Upper lobe of left lung (tissue), 6 donors: ENCODE measurements around the gene DAD1. TPM values are rescaled to one million over a fixed set of nuclear protein-coding genes. Genes with fewer than 3 reads are reported as not detected.
A peak's percentile ranks its signal among the peaks of the same experiment; 100 is the strongest.

ENCODE experiments used
- ATAC-seq, 2 donors: fragments of 200-7000 bp; cut with Tn5 transposase; one replicate each; pipeline ENCODE4 v1.9.1; 2022; ENCODE audit warnings: mild to moderate bottlenecking in 2 of 2, moderate library complexity in 2 of 2; ENCODE audit not compliant: low FRiP score in 2 of 2
- DNase-seq, 2 donors: peaks; one replicate each; pipeline ENCODE4 v3.0.0-alpha.2; 2019 to 2020
- H3K27ac ChIP-seq, 4 donors: fragments of 200-600 bp; sonication (generic); one replicate each; pipeline ENCODE4 v1.5.1; 2016 to 2019
- H3K27me3 ChIP-seq, 4 donors: fragments of 200-600 bp; sonication (generic); one replicate each; pipeline ENCODE4 v1.5.1; 2017 to 2019
- H3K36me3 ChIP-seq, 4 donors: fragments of 200-600 bp; sonication (generic); one replicate each; pipeline ENCODE4 v1.5.1; 2016 to 2019
- H3K4me1 ChIP-seq, 4 donors: fragments of 200-600 bp; sonication (generic); one replicate each; pipeline ENCODE4 v1.5.1; 2018 to 2019
- H3K4me3 ChIP-seq, 4 donors: fragments of 200-600 bp; sonication (generic); one replicate each; pipeline ENCODE4 v1.5.1; 2017 to 2019; ENCODE audit warnings: mild to moderate bottlenecking in 2 of 4, moderate library complexity in 1 of 4
- H3K9me3 ChIP-seq, 4 donors: fragments of 200-600 bp; sonication (generic); one replicate each; pipeline ENCODE4 v1.5.1; 2018 to 2019
- EP300 ChIP-seq, 4 donors: sonication (generic); formaldehyde crosslinking; IDR thresholded peaks; one replicate each; pipeline ENCODE4 v1.5.1; 2017; ENCODE audit warnings: antibody characterized with exemption in 4 of 4, control low read depth in 2 of 4
- POLR2A ChIP-seq, 4 donors: fragments of 450-650 bp; IDR thresholded peaks; one replicate each; pipeline ENCODE4 v1.5.1; 2016 to 2017; ENCODE audit warnings: antibody characterized with exemption in 4 of 4, mild to moderate bottlenecking in 2 of 4
- POLR2AphosphoS5 ChIP-seq, 2 donors: sonication (generic); formaldehyde crosslinking; IDR thresholded peaks; one replicate each; pipeline ENCODE4 v1.5.1; 2017; ENCODE audit warnings: antibody characterized with exemption in 2 of 2
- WGBS, 2 donors: methylation state at CpG; one replicate each; pipeline ENCODE4 v1.1.5; 2017 to 2018; 5-methylcytosine and 5-hydroxymethylcytosine counted together
- total RNA-seq, 6 donors: library from RNA; depleted of rRNA in 4 of 6; stranded (reverse); fragments of >200 nt in 4 of 6; gene quantifications; one replicate each; pipeline versions ENCODE4 v1.1.0 to v1.2.1, GENCODE V29; 2016 to 2021
- TF ChIP-seq, protein P1 (sequence below), 6 experiments: fragments of 450-650 bp in 4 of 6; fragments of 200-600 bp in 2 of 6; sonication (generic) in 2 of 6; IDR thresholded peaks; one replicate each; pipeline ENCODE4 v1.5.1; 2016 to 2019; ENCODE audit warnings: antibody characterized with exemption in 6 of 6
- donor health status: DM: no; HTN: no; CAD: no; lungs with moderate emphysema.
- donor health status: DM: no; HTN: yes; CAD: no; lungs with severe emphysema.

DAD1 gene
- total RNA-seq, 6 donors from 2014 or later, result 8.4 to 188 (median 134) TPM

DNA sequence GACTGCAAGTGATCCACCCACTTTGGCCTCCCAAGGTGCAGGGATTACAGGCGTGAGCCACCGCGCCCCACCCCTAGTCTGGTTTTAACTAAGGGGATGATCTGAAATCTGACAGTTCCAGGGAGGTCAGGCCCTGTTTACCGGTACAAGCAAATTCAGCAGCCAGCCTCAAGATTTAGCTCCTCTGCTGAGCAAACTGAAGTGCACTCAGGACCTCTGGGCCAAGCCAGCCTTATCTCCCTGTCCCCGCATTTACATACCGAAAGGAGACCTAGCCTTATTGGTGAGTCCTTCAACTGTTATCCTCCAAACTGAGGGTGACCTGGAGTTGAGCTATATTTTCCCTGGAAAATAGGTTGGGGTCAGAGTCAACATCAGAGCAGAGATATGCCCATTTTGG is 8.2 kb upstream of the DAD1 start:
- peaks cover 13 to 20% (median 18%) of the 10 kb centered on the region in 4 donors for H3K4me1 ChIP-seq
- peak overlapping the region in 3 of 4 donors; percentile 67 to 80 (median 74) for H3K4me3 ChIP-seq
- no peaks in the 10 kb centered on the region for H3K9me3 ChIP-seq
- no peak for DNase-seq
- 75 to 84% methylated on average over 6 of the region's 6 CpGs for WGBS, 2 donors
- ATAC-seq, result no peak
- H3K36me3 ChIP-seq, result peaks cover 5 to 8% (median 7%) of the 10 kb centered on the region in 4 donors
- H3K27ac ChIP-seq, result peak overlapping the region in 1 of 4 donors; percentile 90
- TF ChIP-seq, protein P1, sequence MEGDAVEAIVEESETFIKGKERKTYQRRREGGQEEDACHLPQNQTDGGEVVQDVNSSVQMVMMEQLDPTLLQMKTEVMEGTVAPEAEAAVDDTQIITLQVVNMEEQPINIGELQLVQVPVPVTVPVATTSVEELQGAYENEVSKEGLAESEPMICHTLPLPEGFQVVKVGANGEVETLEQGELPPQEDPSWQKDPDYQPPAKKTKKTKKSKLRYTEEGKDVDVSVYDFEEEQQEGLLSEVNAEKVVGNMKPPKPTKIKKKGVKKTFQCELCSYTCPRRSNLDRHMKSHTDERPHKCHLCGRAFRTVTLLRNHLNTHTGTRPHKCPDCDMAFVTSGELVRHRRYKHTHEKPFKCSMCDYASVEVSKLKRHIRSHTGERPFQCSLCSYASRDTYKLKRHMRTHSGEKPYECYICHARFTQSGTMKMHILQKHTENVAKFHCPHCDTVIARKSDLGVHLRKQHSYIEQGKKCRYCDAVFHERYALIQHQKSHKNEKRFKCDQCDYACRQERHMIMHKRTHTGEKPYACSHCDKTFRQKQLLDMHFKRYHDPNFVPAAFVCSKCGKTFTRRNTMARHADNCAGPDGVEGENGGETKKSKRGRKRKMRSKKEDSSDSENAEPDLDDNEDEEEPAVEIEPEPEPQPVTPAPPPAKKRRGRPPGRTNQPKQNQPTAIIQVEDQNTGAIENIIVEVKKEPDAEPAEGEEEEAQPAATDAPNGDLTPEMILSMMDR (IDR thresholded peaks at IDR 0.05), result no peak
- TF ChIP-seq EP300 (IDR thresholded peaks at IDR 0.05) (no peak), POLR2AphosphoS5 (IDR thresholded peaks at IDR 0.05) (no peak), POLR2A (IDR thresholded peaks at IDR 0.05) (no peak)
- no peaks in the 10 kb centered on the region for H3K27me3 ChIP-seq

DNA sequence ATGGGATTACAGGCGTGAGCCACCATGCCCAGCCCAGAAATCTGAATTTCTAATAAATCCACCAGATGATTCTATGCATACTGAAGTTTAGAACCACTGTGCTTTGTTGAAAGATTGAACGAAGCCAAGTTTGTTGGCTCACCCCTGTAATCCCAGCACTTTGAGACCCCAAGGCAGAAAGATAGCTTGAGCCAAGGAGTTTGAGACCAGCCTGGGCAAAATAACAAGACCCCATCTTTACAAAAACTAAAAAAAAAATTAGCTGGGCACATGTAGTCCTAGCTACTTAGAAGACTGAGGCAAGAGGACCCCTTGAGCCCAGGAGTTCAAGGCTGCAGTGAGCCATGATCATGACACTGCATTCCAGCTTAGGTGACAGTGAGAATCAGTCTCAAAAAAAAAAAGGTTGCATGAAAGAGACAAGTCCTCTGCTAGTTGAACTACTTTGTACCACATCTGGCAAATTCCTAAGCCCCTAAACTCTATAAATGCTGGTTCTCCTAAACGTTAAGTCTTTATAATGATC is 7.4 kb upstream of the DAD1 start:
- Histone ChIP-seq H3K27me3 (no peaks in the 10 kb centered on the region), H3K36me3 (no peaks in the 10 kb centered on the region), H3K4me3 (no peak overlapping the region), H3K27ac (no peak overlapping the region), H3K9me3 (no peaks in the 10 kb centered on the region), H3K4me1 (peaks cover 13 to 20% (median 18%) of the 10 kb centered on the region in 4 donors)
- DNase-seq (no peak), ATAC-seq (no peak)
- WGBS, 2 donors, result 76 to 91% methylated on average over 2 to 3 of the region's 3 CpGs
- no peak for TF ChIP-seq EP300 (IDR thresholded peaks at IDR 0.05)
- TF ChIP-seq, protein P1 (IDR thresholded peaks at IDR 0.05), result no peak
- no peak for TF ChIP-seq POLR2A (IDR thresholded peaks at IDR 0.05)
- TF ChIP-seq POLR2AphosphoS5 (IDR thresholded peaks at IDR 0.05), result no peak

DNA sequence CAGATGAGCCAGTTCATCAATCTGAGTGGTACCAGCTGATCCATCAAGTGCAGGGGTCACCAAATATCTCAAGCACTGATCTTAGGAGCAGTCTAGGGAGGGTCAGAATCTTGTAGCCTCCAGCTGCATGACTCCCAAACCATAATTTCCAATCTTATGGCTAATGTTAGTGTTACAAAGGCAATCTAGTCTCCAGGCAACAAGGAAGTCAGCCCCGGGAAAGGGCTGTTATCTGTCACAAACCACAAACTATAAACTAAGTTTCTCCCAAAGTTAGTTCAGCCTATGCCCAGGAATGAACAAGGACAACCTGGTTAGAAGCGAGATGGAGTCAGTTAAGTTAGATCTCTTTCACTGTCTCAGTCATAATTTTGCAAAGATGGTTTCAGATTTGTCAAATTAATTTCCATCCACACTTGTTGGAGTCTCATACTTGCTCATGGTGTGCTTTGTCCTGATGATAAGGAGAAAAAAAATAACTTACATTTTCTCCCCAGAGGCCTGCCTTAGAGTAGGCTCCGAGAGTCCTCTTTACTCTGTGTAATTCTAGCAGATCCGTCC is 5.2 kb upstream of the DAD1 start:
- no peak for TF ChIP-seq EP300 (IDR thresholded peaks at IDR 0.05)
- TF ChIP-seq, protein P1 (IDR thresholded peaks at IDR 0.05), result no peak
- no peak for TF ChIP-seq POLR2AphosphoS5 (IDR thresholded peaks at IDR 0.05)
- no peak for TF ChIP-seq POLR2A (IDR thresholded peaks at IDR 0.05)
- DNase-seq (no peak), ATAC-seq (no peak)
- Histone ChIP-seq H3K4me1 (peaks cover 11 to 21% (median 14%) of the 10 kb centered on the region in 4 donors), H3K4me3 (no peak overlapping the region), H3K9me3 (no peaks in the 10 kb centered on the region), H3K27ac (no peak overlapping the region), H3K36me3 (no peaks in the 10 kb centered on the region), H3K27me3 (no peaks in the 10 kb centered on the region)
- 43 to 50% methylated on average over 4 of the region's 4 CpGs for WGBS, 2 donors

DNA sequence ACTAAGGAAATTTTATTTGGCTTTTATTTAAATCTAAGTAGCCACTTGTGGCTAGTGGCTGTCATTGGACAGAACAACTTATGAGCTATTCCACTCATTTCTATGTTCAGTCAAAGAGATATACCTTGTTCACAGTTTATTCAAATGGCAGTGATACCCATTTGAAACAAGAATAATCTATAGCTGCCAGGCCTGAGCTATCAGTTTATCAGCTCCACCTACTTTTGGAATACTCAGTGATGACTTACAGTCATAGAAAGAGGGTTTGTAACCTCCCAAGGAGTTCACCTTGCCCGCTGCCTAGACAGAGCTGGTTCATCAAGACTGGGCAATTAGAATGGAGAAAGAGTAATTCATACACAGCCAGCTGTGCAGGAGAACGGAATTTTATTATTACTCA is 4.6 kb upstream of the DAD1 start:
- Histone ChIP-seq H3K27ac (no peak overlapping the region), H3K9me3 (no peaks in the 10 kb centered on the region), H3K27me3 (no peaks in the 10 kb centered on the region), H3K36me3 (no peaks in the 10 kb centered on the region), H3K4me3 (no peak overlapping the region), H3K4me1 (peaks cover 5 to 16% (median 10%) of the 10 kb centered on the region in 4 donors)
- TF ChIP-seq EP300 (IDR thresholded peaks at IDR 0.05) (no peak), POLR2AphosphoS5 (IDR thresholded peaks at IDR 0.05) (no peak), POLR2A (IDR thresholded peaks at IDR 0.05) (no peak)
- TF ChIP-seq, protein P1 (IDR thresholded peaks at IDR 0.05), result no peak
- ATAC-seq (no peak), DNase-seq (no peak)
- WGBS, 2 donors, result 85 to 90% methylated on average over 2 of the region's 2 CpGs

DNA sequence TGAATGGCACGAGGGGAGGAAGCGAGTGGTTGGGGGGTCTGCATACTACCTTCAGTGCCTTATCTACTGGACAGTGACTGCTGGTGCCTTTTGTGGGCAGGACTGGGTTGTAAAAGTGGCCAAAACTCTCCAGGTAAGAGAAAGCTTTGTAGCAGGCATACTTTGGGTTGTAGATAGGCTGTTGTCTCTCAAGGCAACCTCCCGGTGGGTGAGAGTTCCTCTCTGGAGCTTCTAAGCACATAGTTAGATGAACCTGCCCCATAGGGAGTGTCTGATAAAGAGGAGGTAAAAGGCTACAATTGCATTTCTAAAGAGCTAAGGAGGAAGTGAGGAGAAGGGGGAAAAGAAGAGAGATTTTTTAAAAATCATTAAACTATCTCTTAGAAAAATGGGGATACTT is 4.2 kb upstream of the DAD1 start:
- Histone ChIP-seq H3K36me3 (no peaks in the 10 kb centered on the region), H3K9me3 (no peaks in the 10 kb centered on the region), H3K4me1 (peaks cover 6 to 20% (median 12%) of the 10 kb centered on the region in 4 donors), H3K27ac (no peak overlapping the region), H3K27me3 (no peaks in the 10 kb centered on the region), H3K4me3 (no peak overlapping the region)
- no peak for DNase-seq
- TF ChIP-seq POLR2AphosphoS5 (IDR thresholded peaks at IDR 0.05) (no peak), POLR2A (IDR thresholded peaks at IDR 0.05) (no peak)
- TF ChIP-seq, protein P1 (IDR thresholded peaks at IDR 0.05), result no peak
- no peak for ATAC-seq
- 72 to 74% methylated on average over 3 of the region's 3 CpGs for WGBS, 2 donors
